Activated CD4-positive, alpha-beta T cell treated with anti-CD3 and anti-CD28 coated beads for 4 hours (primary cell): Measurements from ENCODE around the gene VDAC1.
A peak's percentile ranks its signal among the peaks of the same experiment; 100 is the strongest.

ENCODE experiments used
- DNase-seq, 2 donors: peaks; one replicate each; pipeline ENCODE4 v3.0.0-alpha.2; 2020

The VDAC1 gene

DNA sequence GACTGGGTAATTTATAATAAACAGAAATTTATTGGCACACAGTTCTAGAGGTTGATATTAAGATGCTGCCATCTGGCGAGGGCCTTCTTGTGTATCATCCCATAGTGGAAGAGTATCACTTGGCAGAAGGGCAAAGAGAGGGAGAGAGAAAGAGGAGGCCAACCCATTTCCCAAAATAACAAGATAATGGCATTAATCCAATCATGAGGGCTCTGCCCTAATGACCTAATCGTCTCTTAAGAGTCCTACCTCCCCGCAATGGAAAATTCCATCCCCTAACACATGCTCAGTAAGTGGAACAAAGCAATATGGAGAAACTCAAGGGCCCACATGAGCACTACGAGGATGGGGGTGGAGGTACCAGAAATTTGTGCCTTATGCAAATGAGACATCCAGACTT, 17.6 kb upstream of the VDAC1 start:
- no peak for DNase-seq

DNA sequence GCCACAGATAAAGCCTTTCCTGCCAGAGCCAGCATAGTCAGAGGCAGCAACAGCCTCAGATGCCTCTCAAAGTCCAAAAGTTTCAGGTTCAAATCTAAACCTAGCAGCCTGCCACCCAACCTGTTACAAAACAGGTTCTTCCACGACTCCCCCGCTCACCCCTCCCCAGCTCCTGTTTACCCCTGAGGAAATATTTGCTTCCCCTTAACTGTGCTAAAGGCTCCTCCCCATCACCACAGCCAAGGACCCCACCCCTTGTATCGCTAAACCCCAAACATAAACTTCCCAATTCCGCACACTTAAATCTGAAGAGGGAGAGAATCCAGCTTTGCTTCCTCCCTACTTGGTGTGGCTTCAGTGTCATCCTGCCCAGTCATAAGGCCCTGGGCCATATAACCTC, 15.4 kb upstream of the VDAC1 start:
- DNase-seq = no peak

DNA sequence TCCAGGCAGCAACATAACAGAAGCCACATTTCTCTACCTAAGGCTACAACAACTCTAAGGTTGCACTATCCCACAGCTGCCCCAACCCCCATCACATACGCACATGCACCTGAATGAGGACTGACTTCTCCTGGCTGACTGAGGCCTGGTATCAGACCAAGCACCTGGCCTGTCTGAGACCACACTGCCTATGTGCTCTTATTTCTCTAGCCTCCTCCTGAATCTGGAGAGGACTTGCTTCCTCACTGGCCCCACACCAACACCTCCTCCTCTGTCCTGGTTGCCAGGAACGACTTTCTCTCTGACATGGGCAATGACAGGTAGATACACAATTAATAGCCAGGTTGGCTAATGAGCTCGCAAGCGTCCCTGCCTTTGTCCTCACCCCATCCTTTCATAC, 14.9 kb upstream of the VDAC1 start:
- no peak for DNase-seq

DNA sequence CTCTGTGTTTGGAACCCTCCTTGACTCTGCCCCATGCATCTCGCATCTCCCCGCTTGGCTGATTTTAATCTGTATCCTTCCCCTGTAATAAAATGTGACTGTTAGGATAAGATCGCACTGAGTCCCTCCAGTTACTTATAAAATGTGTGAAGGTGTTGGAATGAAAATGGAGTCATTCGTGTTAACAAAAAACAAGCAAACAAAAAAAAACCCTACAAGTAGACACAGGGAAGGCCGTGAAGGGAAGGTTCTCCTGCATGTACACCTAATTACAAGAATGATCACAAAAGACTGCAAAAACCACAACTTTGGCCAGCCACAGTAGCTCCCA, 14.2 kb upstream of the VDAC1 start:
- no peak for DNase-seq

DNA sequence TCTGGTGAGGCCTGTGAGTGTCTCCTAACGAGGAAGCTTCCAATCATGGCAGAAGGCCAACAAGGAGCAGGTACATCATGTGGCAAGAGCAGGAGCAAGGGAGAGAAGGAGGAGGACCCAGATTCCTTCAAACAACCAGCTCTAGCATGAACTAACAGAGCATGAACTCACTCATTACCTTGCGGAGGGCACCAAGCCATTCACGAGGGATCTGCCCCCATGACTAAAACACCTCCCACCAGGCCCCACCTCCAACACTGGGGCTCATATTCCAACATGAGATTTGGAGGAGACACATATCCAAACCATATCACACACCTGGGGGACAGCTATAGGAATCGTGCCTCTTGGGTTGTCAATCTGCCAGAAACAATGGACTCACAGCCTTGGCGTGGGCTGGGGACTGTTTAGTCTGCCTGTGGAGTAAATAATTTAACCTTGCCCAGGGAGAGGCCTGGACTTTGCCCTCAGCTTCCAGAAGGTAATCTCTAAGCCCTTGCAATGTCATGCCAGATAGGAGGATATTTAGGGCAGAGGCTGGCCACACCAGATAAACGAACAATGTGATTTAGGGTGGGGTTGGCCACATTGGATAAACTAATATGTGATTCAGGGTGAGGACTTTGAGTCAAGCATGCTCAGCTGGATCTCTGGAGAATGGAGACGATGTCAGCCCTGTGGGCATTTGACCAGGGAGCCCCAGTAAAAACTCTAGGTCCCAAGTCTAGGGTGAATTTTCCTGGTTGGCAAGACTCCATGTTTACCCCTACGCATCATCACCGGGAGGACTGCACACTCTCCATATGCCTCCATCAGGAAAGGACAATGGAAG, 13.6 kb upstream of the VDAC1 start:
- no peak for DNase-seq

DNA sequence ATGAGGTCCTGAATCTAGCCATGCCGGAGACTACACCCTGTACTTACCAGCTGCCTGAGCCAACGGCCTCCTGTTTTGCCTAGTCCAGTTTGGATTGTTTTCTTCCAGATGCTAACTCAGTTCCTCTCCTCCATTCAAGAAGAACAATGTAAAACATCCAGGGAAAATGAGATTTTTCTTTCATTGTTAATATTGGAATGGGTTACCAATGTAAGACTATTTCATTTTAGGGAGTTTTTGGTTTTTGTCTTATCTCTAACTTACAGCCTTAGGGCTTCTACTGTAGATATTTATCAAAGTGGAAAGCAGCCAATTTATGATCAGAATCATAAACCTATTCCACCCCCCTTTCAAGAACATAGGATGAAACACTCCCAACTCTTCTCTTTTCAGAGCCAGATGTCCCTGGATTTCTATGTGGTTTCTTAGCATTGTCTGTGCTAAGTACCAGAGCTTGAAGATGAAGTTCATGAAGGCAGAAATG, 3.5 kb upstream of the VDAC1 start:
- DNase-seq = no peak

DNA sequence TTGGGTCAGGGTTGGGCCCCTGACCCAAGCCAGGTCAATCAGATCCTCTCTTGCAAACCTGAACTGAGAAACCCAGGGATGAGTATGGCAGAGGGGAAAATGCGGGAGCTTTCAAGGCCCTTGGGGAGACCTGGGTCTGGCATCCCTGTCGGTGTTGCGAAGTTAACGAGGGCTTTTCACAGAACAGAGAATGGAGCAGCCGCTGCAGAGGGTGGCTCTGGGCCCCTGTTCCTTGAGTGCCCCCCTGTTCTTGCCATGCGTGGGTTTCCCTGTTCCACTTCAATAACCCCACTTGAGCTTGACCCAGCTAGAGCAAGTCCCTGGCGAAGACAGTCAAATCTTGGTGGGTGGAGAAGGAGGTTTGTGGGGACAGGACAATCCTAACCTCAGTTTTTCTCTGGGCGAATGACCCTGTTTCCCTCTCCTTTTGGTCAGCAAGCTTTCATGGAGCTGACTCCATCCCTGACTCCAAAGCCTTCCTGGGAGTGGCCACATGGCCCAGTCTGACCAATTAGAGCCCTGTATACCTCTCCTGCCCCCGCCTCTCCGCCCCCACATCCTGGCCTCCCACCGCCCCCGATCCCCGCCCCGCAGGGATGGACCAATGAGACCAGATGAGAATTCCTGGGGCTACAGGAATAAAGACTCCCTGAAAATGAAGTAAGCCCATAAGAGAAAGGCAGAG, 2.9 kb upstream of the VDAC1 start:
- no peak for DNase-seq

DNA sequence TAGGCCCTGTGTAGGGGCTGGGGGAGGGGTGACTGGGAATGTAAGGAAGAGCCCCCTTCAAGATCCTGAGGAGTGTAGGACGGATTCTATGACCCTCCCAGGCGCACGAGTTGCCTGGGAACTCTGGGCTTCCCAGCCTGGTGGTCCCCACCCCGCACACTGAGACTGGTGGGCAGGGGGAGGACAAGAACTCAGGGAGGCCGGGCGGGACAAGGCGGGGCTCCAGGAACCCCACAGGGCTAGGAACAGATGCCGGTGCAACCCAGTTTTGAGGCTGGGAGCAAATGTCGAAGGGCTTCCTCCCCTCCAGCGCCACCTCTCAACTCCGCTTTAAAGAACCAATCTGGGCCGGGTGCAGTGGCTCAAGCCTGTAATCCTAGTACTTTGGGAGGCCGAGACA, 1.3 kb upstream of the VDAC1 start:
- no peak for DNase-seq

DNA sequence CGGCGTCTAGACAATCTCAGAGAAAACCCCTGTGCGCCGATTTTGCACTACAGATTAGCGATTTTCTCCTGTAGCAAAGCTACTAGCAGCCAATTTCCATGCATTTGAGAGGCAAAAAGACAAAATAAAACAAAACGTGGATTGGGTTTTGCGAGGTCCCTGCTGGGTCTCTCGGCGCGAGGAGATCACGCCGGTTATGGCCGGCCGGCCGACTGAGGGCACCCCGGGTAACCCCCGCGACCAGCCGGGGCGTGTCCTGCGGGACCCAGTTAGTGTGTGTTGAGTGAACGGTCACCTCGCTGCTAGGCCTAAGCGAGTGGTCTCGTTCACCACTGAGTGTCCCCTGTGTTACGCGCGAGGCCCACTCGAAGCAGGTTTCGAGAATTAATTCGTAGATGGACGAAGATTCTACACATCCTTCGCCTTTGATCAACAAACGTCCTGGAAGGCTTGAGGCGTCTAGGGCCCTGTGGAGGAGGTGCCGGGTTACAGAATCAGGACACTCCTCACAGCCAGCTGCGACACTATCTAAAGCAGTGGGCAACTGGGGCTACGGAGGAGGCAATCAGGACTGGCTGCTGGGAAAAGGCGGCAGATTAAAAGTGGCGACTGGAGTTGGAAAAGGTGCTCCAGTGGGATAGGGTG, 764 bp upstream of the VDAC1 start:
- no peak for DNase-seq

DNA sequence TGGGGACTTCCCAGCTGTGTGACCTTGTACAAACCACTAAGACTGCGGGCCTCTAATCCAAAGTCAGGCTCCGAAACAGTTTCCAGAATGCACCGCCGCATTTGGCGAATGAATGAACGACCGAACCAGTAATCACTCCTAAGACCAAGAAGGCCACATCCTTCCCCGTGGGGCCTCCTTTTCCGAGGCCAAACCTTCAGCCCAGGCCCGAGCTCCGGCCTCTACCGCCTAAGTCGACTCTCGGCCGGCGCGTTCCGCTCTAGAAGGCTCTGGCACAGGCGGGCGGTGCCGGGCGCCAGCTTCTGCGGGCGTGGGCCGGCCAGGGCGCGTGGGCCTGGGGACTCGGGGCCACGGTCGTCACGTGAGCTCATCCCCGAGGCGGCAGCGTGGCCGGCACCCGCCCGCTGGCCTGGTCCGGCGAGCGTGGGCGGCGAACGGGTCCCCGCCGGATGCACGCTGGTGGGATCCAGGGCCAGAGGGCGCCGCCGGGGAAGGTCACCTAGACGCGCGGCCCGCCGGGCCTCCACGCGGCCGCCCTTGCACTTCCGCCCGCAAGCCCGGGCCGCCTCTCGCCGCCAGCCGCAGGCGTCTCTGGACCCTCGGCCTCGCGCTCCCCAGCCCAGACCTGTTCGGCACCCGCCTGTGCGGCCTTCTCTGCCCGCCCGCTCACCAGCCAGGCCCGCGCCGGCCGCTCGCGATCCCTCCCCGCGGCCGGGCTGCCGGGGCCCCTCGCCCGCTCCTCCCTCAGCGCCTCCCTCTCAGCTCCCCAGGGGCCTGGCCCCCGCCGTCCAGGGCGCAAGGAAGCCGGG, 754 bp downstream of the VDAC1 start:
- peak; percentile 43 to 62 for DNase-seq

DNA sequence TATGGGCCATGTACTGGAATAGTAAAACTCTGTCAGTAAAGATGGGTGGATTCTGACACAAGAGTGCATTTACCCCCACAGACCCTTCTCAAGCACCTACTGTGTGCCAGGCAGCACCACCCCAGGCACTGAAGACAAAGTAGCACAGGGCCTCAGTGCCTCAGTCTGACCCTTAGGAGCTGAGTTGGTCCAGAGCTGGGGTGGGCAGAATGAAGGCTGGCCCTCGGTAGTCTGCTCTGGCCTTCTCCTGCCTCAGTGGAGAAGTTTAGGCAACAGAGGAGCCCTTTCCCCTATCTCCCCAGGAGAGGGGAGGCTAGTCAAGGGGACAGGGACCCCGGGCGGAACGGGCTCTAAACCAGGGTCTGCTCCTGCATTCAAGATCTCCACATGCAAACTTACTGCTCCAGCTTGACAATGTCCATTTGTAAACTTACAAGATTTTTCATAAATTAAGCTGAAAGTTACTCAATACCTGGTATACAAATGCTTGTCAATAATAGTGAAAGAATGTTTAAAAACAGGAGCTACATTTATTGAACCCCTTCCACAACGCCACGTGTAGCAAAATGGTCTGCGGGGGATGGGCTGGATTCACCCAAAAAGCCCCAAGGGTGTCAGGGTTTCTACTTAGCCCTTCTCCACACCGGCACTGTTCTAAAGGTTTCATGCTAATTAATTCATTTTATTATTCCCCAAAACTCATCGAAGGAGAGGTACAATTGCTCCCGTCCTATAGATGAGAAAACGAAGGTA, 1.5 kb downstream of the VDAC1 start:
- DNase-seq = peak; percentile 15 to 22

DNA sequence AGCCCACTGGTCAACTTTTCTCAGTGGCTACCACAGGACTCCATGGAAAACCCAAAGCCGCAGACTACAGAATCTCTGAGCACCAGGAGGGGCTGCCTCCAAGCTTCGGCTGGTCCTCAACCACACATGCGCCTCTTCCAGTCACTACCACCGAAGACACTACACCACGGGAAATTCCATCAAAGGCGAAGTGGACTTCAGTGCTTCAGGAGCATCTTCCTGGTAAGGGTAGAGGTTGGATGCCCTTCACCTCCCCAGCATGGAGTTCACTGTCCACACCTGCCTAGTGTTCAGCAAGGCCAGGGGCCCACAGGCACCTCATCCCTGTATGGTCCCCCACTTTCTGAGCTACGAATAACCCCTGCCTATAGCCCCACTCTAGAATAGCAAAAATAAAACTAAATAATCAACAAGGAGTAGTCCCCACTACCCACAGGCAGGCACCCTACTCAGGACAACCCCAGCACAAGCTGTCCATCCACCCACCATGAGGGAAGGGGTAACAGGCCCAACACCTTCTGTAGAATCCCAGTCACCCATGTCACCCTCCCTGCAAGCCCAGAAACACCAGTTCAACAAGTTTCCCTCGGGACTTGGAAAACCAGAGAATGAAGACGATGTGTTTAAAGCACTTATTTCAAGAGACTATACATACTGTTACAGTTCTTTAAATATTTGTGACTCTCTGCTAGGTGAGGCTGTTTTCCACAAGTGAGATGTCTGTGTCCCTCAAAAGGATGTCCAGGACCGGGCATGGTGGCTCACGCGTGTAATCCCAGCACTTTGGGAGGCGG, 2.6 kb downstream of the VDAC1 start:
- no peak for DNase-seq

DNA sequence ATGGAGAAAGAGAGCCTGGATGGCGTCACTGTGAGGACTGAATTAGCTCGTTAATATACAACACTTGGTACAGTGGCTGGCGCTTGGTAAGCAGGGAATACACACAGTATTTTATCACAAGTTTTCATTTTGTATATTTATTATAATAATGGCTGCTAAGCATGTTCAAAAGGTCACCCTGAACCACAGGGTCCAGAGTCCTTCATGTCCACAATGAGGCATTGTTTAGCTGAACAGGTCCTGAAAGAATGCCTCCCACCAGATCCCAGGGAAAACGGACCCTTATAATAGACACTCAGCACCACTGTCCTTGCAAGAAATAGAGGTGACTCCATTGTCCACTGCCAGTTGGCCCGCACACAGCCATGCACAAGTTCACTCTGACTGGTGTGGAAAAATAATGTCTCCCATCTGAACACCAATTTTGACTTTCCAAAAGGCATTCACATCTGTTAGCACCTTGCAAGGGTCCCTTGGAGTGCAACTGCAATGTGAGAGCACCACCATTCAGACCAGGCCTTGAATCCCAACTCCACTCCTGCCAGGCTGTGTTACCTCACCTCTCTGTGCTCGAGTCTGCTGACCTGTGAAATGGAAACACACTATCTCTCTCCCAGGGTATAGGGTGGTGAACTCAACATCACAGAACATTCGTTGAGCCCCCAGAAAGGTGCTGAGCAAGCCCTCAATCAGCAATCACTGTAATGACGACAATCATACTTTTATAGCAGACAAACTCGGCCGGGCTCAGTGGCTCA, 3.9 kb downstream of the VDAC1 start:
- no peak for DNase-seq

DNA sequence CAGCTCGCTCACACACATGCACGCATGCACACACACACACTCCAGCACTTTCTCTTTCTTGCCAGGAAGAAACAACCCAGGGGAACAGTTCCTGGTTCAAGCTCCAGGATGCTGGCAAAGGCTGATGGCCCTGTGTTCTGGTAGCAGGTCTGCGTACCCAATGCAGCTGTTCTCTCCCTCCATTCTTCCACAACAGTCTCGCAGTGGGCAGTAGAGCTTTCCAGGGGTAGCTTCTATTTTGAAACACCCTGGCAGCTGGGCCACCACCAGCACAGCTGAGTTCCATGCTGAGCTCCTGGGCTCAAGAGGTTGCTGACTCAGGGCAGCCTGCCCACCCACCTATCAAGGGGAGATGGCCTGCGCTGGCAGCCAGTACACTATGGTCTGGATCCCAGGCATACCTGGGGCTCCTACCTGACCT, 4.7 kb downstream of the VDAC1 start:
- no peak for DNase-seq

DNA sequence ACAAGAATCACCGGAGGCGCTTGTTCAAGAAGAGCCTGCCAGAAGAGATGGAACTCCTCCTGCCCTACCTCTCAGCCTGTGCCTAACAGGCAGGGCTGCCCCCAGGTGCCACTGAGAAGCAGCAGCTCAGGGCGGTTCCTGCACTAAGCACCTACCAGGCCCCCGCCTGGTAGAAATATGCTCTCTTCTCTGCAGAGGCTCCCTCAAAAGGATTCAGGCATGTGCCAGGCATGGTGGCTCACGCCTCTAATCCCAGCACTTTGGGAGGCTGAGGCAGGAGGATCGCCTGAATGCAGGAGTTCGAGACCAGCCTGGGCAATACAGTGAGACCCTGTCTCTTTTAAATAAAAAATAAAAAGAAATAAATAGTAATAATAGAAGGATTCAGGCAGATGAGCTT, 6.0 kb downstream of the VDAC1 start:
- no peak for DNase-seq

DNA sequence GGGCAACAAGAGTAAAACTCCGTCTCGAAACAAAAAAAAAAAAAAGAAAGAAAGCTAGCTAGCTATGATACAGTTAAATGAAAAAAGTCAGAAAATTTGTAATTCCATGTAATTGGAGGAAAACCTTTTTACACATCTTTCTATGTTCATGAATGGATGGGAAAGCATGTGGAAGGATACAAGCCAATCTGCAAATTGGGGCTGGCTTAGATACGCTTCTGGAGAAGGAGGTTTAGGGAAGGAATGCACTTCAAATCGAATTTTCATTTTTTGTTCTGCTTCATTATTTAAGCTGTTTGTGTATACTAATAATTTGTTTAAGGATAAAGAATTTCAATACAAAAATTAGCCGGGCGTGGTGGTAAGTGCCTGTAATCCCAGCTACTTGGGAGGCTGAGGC, 6.7 kb downstream of the VDAC1 start:
- DNase-seq = no peak

DNA sequence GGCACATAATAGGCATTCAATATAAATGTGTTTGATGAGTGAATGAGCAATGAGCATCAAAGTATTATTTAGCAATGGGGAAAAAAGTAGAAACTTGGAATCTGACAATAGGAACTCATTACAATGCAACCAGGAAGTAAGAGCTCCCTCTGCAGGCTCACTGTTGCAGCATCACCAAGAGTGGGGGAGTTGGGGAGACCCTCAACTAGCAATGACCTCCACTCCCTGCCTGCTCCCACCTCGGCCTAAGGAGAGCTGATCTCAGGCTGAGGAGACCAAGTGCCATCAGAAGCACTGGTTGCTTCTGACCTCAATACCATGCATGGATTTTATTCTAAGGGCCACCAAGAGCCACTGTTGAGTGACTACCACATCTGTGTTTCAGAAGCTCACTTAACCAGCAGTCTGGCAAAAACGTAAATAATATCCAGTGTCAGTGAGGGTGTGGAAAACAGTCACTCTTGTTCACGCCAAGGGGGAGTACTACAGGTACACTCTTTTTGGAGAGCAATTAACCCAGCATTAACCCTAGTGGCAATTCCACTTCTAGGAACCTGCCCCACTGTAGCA, 8.0 kb downstream of the VDAC1 start:
- no peak for DNase-seq

DNA sequence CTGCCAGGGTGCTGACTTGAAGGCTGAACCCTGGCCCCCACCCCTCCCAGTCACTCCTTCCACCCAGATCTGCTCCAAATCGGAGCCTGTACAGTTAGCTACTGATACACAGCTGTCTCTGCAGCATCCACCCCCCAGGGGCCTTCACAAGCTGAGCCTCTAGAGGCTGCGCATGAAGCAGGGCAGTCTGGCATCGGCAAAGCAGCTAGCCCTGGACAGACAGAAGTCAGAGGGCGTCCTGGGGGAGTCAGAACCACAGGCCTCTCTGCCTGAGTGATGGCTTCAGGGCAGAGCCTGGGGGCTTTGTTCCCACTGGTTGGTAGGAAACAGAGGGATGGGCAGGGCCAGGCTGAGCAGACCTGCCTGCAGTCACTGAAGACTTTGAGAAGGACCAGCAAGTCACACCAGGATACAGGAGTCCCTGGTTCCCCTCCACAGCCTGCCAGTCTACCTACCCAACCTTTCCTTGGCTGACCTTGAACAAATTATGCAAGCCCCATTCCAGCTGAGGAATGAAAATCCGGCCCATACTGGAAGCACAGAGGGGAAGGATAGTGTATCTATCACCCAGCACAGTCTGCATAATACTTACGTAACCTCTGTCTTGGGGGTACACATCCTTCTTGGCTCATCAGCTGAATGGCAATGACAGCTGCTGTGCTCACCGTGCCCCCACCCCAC, 8.8 kb downstream of the VDAC1 start:
- no peak for DNase-seq

DNA sequence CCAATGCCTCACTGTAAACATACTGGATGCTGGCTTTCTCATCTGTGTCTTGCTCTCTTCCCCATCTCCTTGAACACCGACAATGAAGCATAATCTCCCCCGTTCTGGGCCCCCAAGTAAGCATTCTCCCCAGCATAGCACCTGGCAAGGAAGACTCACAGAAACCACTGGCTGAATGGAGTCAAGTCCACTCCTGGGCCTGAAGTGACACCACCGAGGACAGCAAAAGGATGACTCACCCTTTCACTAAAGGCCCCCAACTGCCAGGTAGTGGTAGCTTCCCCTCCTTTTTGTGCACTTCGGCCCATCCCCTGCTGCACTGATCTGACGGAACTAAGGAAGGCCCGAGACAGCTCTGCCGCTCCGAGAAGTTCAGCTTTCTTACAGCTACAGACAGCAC, 9.4 kb downstream of the VDAC1 start:
- DNase-seq = no peak

DNA sequence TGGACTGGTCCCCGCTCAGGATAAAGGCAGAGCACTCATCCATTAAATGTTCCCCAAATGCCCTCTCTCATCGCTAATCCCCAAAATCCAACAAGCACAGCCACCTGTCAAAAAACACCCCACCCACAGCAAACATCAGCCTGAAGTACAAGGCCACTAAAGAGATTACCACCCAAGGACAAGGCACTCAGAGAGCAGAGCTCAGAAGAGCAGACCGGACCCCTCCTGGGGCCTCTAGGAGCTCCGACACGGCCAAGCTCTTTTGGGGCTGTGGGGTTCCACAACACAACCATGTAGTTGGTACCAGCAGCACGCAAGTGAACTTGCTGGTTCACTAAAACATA, 9.8 kb downstream of the VDAC1 start:
- no peak for DNase-seq
